ENCODE measurements around the gene TRPV3. TPM values are rescaled to one million over a fixed set of nuclear protein-coding genes. Genes with fewer than 3 reads are reported as not detected.

TRPV3 gene
- total RNA-seq, 1 donor from 2014 or later = 0.11 TPM

DNA sequence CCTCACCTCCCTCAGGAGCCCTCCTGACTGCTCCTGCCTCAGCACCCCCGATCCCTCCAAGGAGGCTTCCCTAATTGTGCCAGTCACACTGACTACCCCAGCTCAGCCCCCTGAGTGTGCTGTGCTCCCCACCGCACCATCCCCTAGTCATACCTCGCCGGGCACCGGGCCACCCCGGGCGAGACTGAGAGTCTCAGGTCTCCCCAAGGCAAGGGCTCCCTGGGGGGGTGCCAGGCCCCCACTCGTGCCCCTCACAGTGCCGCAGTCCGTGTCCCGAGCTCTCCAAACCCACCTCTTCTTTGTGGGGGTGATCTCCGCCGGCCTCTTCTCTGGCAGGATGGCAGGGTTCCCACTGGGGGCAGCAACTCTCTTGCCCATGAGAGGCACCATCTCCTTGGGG is 3.2 kb downstream of the TRPV3 start:
- Histone ChIP-seq H3K4me1 (no peaks in the 10 kb centered on the region), H3K9me3 (no peaks in the 10 kb centered on the region), H3K27ac (no peak overlapping the region), H3K36me3 (no peaks in the 10 kb centered on the region), H3K27me3 (no peaks in the 10 kb centered on the region), H3K4me3 (no peak overlapping the region)
- intact Hi-C loops (cut with DNase I) = no loop called here
- no peak for DNase-seq (ENCODE audit: low spot score in 2 of 2)
- no peak for TF ChIP-seq CTCF (IDR thresholded peaks at IDR 0.05)

DNA sequence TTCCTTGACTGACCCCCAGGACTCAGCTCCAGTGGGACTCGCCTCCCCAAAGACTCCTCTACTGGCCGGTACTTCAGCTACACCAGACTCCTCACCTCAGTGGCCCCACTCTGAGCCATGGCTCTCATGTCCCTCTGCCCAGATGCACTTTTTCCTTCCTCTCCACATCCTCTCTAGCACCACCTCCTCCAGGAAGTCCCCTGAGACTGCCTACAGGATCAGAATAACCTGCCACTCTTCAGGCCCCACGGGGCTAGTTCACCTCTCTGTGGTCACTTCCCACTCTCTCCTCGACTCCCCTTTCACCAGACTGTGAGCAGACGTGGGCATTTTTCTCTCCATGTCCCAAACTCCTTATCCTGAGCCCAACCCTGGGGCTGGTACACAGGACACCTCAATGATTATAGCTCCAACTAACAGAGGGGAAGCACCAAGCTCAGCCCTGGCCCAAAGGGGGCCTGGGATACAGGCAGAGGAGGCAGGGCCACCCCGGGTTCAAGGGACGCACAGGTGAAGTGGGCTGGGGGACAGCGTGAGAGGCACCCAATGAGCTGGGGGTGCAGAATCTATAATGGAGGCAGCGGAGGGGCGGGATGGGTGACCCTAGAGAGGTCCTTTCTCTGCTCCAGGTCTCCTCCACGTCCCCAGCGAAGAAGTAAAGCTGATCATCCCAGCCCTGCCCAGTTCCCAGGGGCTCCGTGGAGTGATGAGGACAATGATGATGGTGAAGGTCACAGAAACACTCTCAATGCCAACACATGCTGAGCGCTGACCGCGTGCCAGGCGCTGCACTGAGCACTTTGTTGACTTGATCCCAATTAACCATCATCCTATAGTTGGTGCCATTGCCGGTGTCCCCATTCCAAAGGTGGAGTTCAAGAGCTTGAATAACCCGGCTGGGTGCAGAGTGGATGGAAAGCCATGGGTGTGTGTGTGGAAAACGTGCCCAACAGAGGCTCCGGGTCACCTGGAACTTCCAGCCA is 3.9 kb downstream of the TRPV3 start:
- intact Hi-C loops (cut with DNase I) = no loop called here
- no peak for DNase-seq (ENCODE audit: low spot score in 2 of 2)
- Histone ChIP-seq H3K4me1 (no peaks in the 10 kb centered on the region), H3K9me3 (no peaks in the 10 kb centered on the region), H3K36me3 (no peaks in the 10 kb centered on the region), H3K27me3 (no peaks in the 10 kb centered on the region), H3K4me3 (no peak overlapping the region), H3K27ac (no peak overlapping the region)
- no peak for TF ChIP-seq CTCF (IDR thresholded peaks at IDR 0.05)

DNA sequence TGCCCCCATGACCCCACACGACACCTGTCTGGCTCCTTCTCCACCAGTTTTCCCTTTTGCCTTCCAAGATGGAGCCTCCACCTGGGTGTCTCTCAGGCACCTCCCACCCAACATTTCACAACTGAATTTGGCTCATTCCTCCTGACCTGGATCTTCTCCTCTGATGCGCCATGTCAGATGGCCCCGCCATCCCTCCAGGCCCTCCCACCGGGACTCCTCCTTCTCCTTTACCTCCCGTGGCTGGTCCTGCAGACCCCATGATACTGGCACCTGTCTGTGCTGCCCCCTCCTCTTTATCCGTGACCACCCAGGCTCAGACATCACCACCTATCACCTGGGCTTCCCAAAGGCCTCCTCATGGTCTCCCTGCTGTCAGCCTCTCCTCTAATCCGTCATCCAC is 4.7 kb downstream of the TRPV3 start:
- Histone ChIP-seq H3K4me1 (no peaks in the 10 kb centered on the region), H3K27ac (no peak overlapping the region), H3K4me3 (no peak overlapping the region), H3K9me3 (no peaks in the 10 kb centered on the region), H3K36me3 (no peaks in the 10 kb centered on the region), H3K27me3 (no peaks in the 10 kb centered on the region)
- DNase-seq (ENCODE audit: low spot score in 2 of 2) = no peak
- intact Hi-C loops (cut with DNase I) = no loop called here
- no peak for TF ChIP-seq CTCF (IDR thresholded peaks at IDR 0.05)

DNA sequence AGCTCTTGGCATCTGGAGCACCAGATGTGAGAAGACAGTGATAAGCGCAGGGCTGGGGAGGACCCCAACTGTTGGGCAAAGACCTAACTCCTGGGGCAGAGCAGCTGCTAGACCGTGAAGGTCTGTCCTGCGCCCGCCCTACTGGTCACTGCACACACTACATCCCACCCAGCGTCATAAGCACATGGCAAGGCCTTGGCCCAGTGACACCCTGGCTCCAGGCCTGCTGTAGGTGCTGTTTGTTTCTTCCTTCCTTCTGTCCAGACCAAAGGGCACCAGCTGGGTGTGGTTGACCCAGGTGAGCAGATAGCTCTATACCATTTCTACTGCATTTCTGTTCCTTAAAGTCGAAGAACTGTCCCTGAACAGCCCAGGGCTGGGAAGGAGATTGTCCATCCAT is 6.4 kb downstream of the TRPV3 start:
- no peak for TF ChIP-seq CTCF (IDR thresholded peaks at IDR 0.05)
- Histone ChIP-seq H3K36me3 (no peaks in the 10 kb centered on the region), H3K27ac (no peak overlapping the region), H3K4me1 (no peaks in the 10 kb centered on the region), H3K4me3 (no peak overlapping the region), H3K9me3 (no peaks in the 10 kb centered on the region), H3K27me3 (no peaks in the 10 kb centered on the region)
- intact Hi-C loops (cut with DNase I) = no loop called here
- DNase-seq (ENCODE audit: low spot score in 2 of 2) = no peak

DNA sequence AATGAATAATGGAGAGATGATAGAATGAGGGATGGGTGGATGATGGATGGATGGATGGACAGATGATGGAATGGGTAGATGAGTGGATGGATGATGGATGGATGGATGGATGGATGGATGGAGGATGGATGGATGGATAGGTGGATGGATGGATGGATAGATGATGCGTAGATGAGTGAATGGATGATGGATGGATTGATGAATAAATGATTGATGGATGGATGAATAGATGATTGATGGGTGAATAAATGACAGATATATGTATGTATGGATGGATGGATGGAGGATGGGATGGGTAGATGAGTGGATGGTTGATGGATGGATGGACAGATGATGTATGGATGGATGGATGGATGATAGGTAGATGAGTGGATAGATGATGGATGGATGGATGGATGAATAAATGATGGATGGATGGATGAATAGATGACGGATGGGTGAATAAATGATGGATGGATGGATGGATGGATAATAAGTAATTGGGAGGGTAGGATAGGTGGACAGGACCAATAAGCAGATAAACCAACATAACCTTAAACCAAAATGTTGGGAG is 7.9 kb downstream of the TRPV3 start:
- DNase-seq (ENCODE audit: low spot score in 2 of 2) = no peak
- no peak overlapping the region for H3K4me3 ChIP-seq
- no peak for TF ChIP-seq CTCF (IDR thresholded peaks at IDR 0.05)
- intact Hi-C loops (cut with DNase I) = no loop called here
- H3K4me1 ChIP-seq = no peaks in the 10 kb centered on the region
- H3K36me3 ChIP-seq = no peaks in the 10 kb centered on the region
- H3K27ac ChIP-seq = no peak overlapping the region
- H3K27me3 ChIP-seq = no peaks in the 10 kb centered on the region
- H3K9me3 ChIP-seq = no peaks in the 10 kb centered on the region
